GM21381 (cell line): ENCODE results near the gene IP6K1.
"Not testable (repeated sequence)": the region's sequence is repeated elsewhere in the genome, so short reads cannot be mapped to it uniquely, and the experiment has no call there.

Experiments
- ATAC-seq: cut with Tn5 transposase; IDR thresholded peaks from one replicate; pipeline ENCODE4 v1.9.1; 2021; ENCODE audit warnings: mild to moderate bottlenecking, moderate library complexity; ENCODE audit not compliant: unreplicated experiment

The IP6K1 gene

GRCh38 chr3:49713336-49714105 is 72.8 kb downstream of the IP6K1 start:
- ATAC-seq, result no peak

GRCh38 chr3:49712631-49713317 is 73.6 kb downstream of the IP6K1 start:
- ATAC-seq, result no peak

DNA sequence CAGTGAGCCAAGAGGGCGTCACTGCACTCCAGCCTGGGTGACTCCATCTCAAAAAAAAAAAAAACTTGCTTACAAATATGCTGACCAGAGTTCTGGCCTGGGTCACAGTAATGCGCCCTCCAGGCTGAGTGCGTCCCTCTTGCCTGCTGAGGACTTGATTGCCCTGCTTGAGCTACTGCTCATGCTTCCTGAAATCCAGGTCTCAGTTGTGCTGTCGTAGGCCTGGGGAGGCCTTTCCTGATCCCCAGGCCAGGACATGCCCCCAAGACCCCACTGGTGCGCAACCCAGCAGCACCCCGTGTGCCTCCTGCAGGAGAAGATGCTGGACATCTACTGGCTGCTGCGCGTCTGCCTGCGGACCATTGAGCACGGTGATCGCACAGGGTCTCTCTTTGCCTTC is 74.2 kb downstream of the IP6K1 start:
- ATAC-seq, result no peak

GRCh38 chr3:49711489-49711888 is 74.9 kb downstream of the IP6K1 start:
- ATAC-seq, result no peak

DNA sequence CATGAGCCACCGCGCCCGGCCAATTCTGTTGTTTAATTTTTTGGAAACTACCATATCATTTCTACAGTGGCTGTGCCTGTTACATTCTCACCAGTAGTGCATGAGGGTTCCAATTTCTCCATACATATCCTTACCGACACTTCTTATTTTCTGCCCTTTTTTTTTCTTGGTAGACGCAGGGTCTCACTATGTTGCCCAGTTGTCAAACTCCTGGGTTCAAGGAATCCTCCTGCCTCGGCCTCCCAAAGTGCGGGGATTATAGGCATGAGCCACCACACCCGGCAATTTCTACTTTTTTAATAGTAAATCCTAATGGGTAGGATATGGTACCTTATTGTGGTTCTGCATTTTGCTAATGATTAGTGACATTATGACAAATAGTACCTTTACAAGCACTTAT is 76.5 kb downstream of the IP6K1 start:
- ATAC-seq, result no peak

DNA sequence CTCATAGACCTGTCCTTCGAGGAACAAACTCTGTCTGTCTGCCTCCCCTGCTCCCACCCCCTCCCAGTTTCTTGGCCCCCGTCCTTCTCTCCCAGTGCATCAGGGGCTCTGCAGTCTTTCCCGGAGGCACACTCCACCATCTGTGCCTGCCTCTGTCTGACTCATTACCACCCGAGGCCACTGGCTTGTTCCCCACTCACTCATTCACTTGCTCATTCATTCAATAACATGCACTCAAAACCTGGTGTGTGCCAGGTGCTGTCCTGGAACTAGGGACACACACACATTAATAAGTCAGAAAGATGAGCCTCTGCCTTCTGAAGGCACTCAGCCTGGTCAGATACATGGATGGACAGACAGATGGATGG is 79.2 kb downstream of the IP6K1 start:
- no peak for ATAC-seq

- ATAC-seq, result no peak
Measured at GRCh38 chr3:49706456-49707112, 79.8 kb downstream of the IP6K1 start.

GRCh38 chr3:49705390-49705960 is 80.9 kb downstream of the IP6K1 start:
- ATAC-seq, result no peak

- no peak for ATAC-seq
Measured at GRCh38 chr3:49704629-49705028, 81.7 kb downstream of the IP6K1 start.

GRCh38 chr3:49703956-49704355 is 82.4 kb downstream of the IP6K1 start:
- ATAC-seq, result no peak

GRCh38 chr3:49703443-49703927 is 82.9 kb downstream of the IP6K1 start:
- no peak for ATAC-seq

DNA sequence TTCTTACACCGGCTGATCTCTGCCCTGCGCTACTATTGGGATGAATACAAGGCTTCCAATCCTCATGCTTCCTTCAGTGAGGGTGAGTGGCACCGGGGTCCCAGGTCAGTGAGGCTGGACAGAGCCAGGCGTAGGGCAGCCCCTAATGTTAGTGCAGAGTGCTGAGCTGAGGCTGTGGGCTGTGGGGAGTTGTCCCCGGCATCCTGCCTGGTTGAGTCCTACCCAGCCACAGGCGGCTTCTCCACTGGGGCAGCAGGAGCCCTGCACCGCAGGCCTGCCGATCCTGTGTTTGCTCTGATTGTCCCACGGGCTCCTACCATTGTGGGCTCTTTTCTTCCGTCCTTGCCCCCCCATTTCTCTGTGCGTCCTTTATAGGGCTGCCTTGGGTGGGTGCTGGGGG is 83.7 kb downstream of the IP6K1 start:
- no peak for ATAC-seq

DNA sequence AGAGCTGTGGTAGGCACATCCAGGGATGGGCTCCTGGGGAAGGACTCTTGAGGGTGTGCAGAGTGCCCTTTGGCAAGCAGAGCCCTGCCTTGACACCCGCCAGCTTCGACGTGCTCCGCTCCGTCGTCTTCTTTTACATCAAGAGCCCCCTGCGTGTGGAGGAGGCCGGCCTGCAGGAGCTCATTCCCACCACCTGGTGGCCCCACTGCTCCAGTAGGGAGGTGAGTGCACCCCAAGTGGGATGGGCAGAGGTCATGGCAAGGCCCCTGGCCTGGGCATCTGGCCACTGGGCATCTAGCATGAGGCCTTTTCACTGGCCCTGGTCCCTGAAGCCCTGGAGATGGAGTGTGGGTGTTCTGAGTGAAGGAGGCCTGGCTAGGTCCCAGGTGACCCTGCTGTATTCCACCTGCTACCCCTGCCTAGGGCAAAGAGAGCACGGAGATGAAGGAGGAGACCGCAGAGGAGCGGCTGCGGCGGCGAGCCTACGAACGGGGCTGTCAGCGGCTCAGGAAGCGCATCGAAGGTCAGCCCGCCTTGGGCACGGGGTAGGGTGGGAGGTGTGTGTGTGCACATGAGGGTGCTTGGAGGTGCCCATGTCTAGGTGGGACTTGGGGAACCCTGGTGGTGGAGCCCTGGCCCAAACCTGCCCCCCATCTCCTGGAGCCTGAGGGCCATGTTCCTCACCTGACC is 84.8 kb downstream of the IP6K1 start:
- ATAC-seq, result no peak

DNA sequence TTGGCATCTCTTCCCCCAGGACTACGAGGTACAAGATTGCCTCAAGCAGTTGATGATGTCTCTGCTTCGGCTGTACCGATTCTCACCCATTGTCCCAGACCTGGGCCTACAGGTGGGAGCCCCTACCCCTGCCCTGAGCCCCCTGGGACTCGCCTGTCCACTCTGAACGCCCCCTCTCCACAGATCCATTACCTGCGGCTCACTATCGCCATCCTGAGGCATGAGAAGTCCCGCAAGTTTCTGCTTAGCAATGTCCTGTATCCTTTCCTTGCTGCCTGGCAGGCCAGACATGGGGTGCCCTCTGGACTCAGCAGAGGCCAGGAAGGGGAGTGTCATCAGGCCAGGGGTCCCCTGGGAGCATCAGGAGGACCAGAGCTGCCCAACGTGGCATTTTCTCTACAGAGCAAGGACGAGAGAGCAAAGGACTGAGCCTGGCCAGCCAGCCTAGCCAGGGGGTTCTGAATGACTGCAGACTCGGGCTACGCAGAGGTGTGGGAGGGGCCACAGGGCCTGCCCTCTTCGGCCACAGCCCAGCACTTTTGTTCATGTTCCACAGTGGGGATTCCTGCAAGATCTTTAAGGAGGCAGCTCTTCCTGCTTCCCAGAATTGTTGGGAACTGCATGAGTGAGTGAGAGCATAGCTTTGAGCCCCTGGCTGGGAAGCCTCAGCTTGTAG is 85.8 kb downstream of the IP6K1 start:
- ATAC-seq, result no peak

GRCh38 chr3:49700014-49700413 is 86.3 kb downstream of the IP6K1 start:
- no peak for ATAC-seq

DNA sequence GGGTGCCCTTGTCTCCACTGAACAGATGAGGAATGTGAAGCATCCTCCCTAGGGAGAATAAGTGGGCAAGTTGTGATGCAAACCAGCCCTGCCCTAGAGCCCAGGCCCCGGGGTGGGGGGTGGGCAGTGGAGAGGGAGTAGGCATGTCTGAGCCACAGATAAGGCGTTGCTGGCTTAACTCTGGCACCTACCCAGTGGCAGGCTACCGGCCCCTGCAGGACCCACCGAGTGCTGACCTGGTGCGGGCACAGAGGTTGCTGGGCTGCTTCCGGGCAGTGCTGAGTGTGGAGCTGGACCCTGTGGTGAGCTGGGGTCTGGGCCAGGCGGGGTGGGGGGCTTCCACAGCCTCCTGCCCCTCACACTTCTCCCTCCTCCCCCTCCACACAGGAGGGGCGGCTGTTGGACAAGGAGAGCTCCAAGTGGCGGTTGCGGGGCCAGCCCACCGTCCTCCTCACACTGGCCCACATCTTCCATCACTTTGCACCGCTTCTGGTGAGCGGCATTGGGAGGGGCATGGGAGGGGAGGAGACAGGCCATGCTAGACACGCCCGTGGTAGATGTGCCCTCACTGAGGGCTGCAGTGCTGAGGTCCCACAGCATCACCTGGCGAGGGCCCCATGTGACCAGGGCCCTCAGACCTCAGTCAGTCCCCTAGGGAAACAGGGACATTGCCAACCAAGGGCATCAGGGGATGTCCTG is 86.9 kb downstream of the IP6K1 start:
- no peak for ATAC-seq

- not testable (repeated sequence) for ATAC-seq
Measured at GRCh38 chr3:49695350-49696015, 90.9 kb downstream of the IP6K1 start.

DNA sequence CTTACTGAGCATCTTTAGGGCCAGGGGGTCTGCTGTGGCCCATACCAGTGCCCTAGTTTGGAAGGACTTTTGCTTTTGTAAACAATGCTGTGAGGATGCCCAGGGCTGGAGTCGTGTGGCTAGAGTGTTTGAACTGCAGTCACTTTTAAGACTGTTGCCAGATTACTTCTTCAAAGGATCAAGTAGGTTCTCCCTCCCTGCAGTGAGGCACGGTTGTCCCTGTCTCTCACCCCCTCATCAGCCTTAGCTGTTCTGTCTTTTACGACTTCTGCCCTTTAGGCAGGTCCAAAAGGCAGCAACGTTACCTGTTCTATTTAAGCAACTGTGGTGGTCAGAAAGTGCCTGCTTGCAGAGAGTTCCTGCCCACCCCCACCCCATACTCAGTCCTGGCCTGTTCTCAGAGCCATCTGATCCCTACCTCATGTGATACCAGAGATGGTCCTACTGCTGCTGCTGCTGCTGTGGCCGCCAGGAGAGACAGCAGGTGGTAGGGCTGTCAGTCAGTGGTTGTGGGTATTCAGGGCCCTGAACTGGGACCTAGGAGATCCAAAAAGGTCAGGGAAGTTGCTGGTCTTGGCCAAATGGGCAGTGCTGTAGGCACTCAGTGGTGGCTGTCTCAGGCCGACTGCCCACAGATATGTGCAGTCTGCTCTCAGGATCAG is 91.8 kb downstream of the IP6K1 start:
- ATAC-seq, result not testable (repeated sequence)

GRCh38 chr3:49691481-49691880 is 94.9 kb downstream of the IP6K1 start:
- not testable (repeated sequence) for ATAC-seq
